Smooth muscle cell (in vitro differentiated cells): ENCODE results near the gene NHLRC4. TPM values are rescaled to one million over a fixed set of nuclear protein-coding genes. Genes with fewer than 3 reads are reported as not detected.

Experiments
- DNase-seq: peaks from one replicate; lab custom pipeline; 2025; ENCODE audit not compliant: unreplicated experiment; lab: John Stamatoyannopoulos, UW
- H2AFZ ChIP-seq: fragments of 200-600 bp; sonication (generic); 2 replicates; pipeline ENCODE4 v1.6.0; 2016; ENCODE audit warnings: antibody characterized with exemption, low read depth, mild to moderate bottlenecking
- H3F3A ChIP-seq: fragments of 200-600 bp; sonication (generic); 2 replicates; pipeline ENCODE4 v1.6.0; 2017; ENCODE audit warnings: antibody characterized with exemption, low read depth
- H3K27ac ChIP-seq: fragments of 200-600 bp; sonication (generic); 2 replicates; pipeline ENCODE4 v1.5.1; 2016; ENCODE audit warnings: low read depth, mild to moderate bottlenecking
- H3K27me3 ChIP-seq: fragments of 200-600 bp; sonication (generic); 2 replicates; pipeline ENCODE4 v1.6.1; 2016; ENCODE audit warnings: low read depth, mild to moderate bottlenecking
- H3K36me3 ChIP-seq: fragments of 200-600 bp; sonication (generic); 2 replicates; pipeline ENCODE4 v1.5.1; 2016; ENCODE audit warnings: low read depth
- H3K4me1 ChIP-seq: fragments of 200-600 bp; sonication (generic); 2 replicates; pipeline ENCODE4 v1.5.1; 2016; ENCODE audit warnings: low read depth
- H3K4me2 ChIP-seq: fragments of 200-600 bp; sonication (generic); 2 replicates; pipeline ENCODE4 v1.6.0; 2016; ENCODE audit warnings: mild to moderate bottlenecking
- H3K4me3 ChIP-seq: fragments of 200-600 bp; sonication (generic); 2 replicates; pipeline ENCODE4 v1.5.1; 2016; ENCODE audit warnings: mild to moderate bottlenecking
- H3K79me2 ChIP-seq: fragments of 200-600 bp; sonication (generic); 2 replicates; pipeline ENCODE4 v1.6.0; 2016; ENCODE audit warnings: low read depth, mild to moderate bottlenecking
- H3K9ac ChIP-seq: fragments of 200-600 bp; sonication (generic); 2 replicates; pipeline ENCODE4 v1.6.0; 2016; ENCODE audit warnings: low read depth
- H3K9me3 ChIP-seq: fragments of 200-600 bp; sonication (generic); replicated peaks from 2 replicates; pipeline ENCODE4 v1.5.1; 2016; ENCODE audit warnings: low read depth
- H4K20me1 ChIP-seq: fragments of 200-600 bp; sonication (generic); 2 replicates; pipeline ENCODE4 v1.6.0; 2016; ENCODE audit warnings: low read depth
- WGBS: methylation state at CpG from one replicate; pipeline ENCODE4 v1.1.7; 2016; ENCODE audit warnings: low lambda C conversion rate; 5-methylcytosine and 5-hydroxymethylcytosine counted together
- microRNA-seq: library from miRNA; unstranded; fragments of <30 nt; microRNA quantifications from one replicate; pipeline ENCODE4, GENCODE V29; 2016; ENCODE audit warnings: borderline number of aligned reads
- polyA plus RNA-seq: library from polyadenylated mRNA; unstranded; fragments of >200 nt; fragmentation: Nextera tagmentation; extraction: Ambion mirVana; gene quantifications from 2 replicates; pipeline ENCODE4 v1.2.1, GENCODE V29; 2016
- small RNA-seq: library from RNA; depleted of rRNA; stranded (forward); fragments of <200 nt; gene quantifications from one replicate; pipeline ENCODE3, GENCODE V24; 2014
- total RNA-seq: library from RNA; depleted of rRNA; stranded (reverse); fragments of >200 nt; gene quantifications from 2 replicates; pipeline ENCODE4 v1.2.3, GENCODE V29; 2014
- TF ChIP-seq, protein P1 (sequence below): fragments of 200-600 bp; sonication (generic); IDR thresholded peaks from 2 replicates; pipeline ENCODE4 v1.5.1; 2017; ENCODE audit warnings: borderline replicate concordance, mild to moderate bottlenecking, antibody characterized with exemption; ENCODE audit not compliant: insufficient read depth, poor library complexity, severe bottlenecking

NHLRC4 gene
- total and polyA plus RNA-seq, 2 experiments from 2014 or later: 0.18 to 0.85 TPM

DNA sequence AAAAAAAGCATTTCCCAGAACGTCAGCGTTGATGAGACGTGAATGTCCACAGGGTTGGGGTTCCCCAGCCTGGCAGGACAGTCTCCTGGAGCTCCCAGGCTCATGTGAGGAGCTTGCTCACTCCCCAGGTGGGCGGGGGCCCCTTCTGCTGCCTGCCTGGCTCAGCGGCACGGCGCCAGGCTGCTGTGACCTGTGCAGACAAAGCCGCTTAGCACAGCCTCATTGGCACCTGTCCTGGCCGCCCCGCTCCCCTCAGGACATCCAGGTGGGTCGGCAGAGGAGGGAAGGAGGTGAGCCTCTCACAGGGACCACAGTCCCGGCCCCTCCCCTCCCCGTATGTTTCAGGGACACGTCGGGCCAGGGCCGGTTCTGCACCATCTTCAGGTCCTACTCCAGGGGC is 51.0 kb downstream of the NHLRC4 start:
- H3K27me3 ChIP-seq: no peaks in the 10 kb centered on the region
- TF ChIP-seq, protein P1, sequence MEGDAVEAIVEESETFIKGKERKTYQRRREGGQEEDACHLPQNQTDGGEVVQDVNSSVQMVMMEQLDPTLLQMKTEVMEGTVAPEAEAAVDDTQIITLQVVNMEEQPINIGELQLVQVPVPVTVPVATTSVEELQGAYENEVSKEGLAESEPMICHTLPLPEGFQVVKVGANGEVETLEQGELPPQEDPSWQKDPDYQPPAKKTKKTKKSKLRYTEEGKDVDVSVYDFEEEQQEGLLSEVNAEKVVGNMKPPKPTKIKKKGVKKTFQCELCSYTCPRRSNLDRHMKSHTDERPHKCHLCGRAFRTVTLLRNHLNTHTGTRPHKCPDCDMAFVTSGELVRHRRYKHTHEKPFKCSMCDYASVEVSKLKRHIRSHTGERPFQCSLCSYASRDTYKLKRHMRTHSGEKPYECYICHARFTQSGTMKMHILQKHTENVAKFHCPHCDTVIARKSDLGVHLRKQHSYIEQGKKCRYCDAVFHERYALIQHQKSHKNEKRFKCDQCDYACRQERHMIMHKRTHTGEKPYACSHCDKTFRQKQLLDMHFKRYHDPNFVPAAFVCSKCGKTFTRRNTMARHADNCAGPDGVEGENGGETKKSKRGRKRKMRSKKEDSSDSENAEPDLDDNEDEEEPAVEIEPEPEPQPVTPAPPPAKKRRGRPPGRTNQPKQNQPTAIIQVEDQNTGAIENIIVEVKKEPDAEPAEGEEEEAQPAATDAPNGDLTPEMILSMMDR: no peak
- H3K79me2 ChIP-seq: peaks cover 3% of the 10 kb centered on the region
- no peak overlapping the region for H3K9ac ChIP-seq
- no peaks in the 10 kb centered on the region for H3F3A ChIP-seq
- no peaks in the 10 kb centered on the region for H3K9me3 ChIP-seq
- peaks cover 73% of the 10 kb centered on the region for H4K20me1 ChIP-seq
- H3K4me3 ChIP-seq: no peak overlapping the region
- H3K4me2 ChIP-seq: no peak overlapping the region
- H3K4me1 ChIP-seq: peaks cover 6% of the 10 kb centered on the region
- 94% methylated on average over 16 of the region's 16 CpGs for WGBS
- no peak overlapping the region for H3K27ac ChIP-seq
- DNase-seq: no peak
- no peak overlapping the region for H2AFZ ChIP-seq
- H3K36me3 ChIP-seq: no peaks in the 10 kb centered on the region

Small RNA genes lying within 50 kb of the gene (microRNA-seq; reads per million reads assigned to microRNA genes)
- not detected for gene MIR3176
- gene MIR5587: not detected

Small RNA genes lying within 50 kb of the gene (small RNA-seq; reads per million reads assigned to genes)
- gene MIR3176 (0.08 reads per million), gene MIR5587 (not detected), gene Z98883.1 (not detected)

Other genes starting within 250 kb of the NHLRC4 start
- 12.7 and 13.0 TPM in 2 replicates for gene AXIN1, start 214.3 kb upstream of the NHLRC4 start, total RNA-seq
- 15.0 and 15.2 TPM in 2 replicates for gene AXIN1, start 214.3 kb upstream of the NHLRC4 start, polyA plus RNA-seq
- 80.8 and 84.6 TPM in 2 replicates for gene MRPL28, start 196.5 kb upstream of the NHLRC4 start, total RNA-seq
- 155 and 160 TPM in 2 replicates for gene MRPL28, start 196.5 kb upstream of the NHLRC4 start, polyA plus RNA-seq
- gene PGAP6, start 185.0 kb upstream of the NHLRC4 start, total RNA-seq: 53.6 and 57.1 TPM in 2 replicates
- 80.0 and 99.9 TPM in 2 replicates for gene PGAP6, start 185.0 kb upstream of the NHLRC4 start, polyA plus RNA-seq
- 189 and 218 TPM in 2 replicates for gene NME4, start 169.8 kb upstream of the NHLRC4 start, total RNA-seq
- gene NME4, start 169.8 kb upstream of the NHLRC4 start, polyA plus RNA-seq: 421 and 523 TPM in 2 replicates
- gene DECR2, start 165.1 kb upstream of the NHLRC4 start, total RNA-seq: 7.3 and 18.2 TPM in 2 replicates
- gene DECR2, start 165.1 kb upstream of the NHLRC4 start, polyA plus RNA-seq: 15.4 and 21.2 TPM in 2 replicates
- gene RAB11FIP3, start 141.4 kb upstream of the NHLRC4 start, total RNA-seq: 9.0 and 19.5 TPM in 2 replicates
- gene RAB11FIP3, start 141.4 kb upstream of the NHLRC4 start, polyA plus RNA-seq: 20.4 and 25.7 TPM in 2 replicates
- 8.6 and 14.7 TPM in 2 replicates for gene CAPN15, start 39.3 kb upstream of the NHLRC4 start, total RNA-seq
- gene CAPN15, start 39.3 kb upstream of the NHLRC4 start, polyA plus RNA-seq: 18.7 and 23.6 TPM in 2 replicates
- gene PRR35, start 6.6 kb upstream of the NHLRC4 start, total RNA-seq: not detected in 2 replicates
- gene PRR35, start 6.6 kb upstream of the NHLRC4 start, polyA plus RNA-seq: not detected in 2 replicates
- gene PIGQ, start 3.0 kb downstream of the NHLRC4 start, total RNA-seq: 21.0 and 30.1 TPM in 2 replicates
- gene PIGQ, start 3.0 kb downstream of the NHLRC4 start, polyA plus RNA-seq: 45.7 and 51.0 TPM in 2 replicates
- gene RAB40C, start 23.1 kb downstream of the NHLRC4 start, total RNA-seq: 14.7 and 21.2 TPM in 2 replicates
- 27.0 and 28.3 TPM in 2 replicates for gene RAB40C, start 23.1 kb downstream of the NHLRC4 start, polyA plus RNA-seq
- gene WFIKKN1, start 64.0 kb downstream of the NHLRC4 start, total RNA-seq: 1.5 TPM in 1 of 2 replicates, not detected in the other
- 0.77 and 0.83 TPM in 2 replicates for gene WFIKKN1, start 64.0 kb downstream of the NHLRC4 start, polyA plus RNA-seq
- gene METTL26, start 69.3 kb downstream of the NHLRC4 start, total RNA-seq: 134 and 158 TPM in 2 replicates
- gene METTL26, start 69.3 kb downstream of the NHLRC4 start, polyA plus RNA-seq: 227 and 238 TPM in 2 replicates
- gene MCRIP2, start 74.8 kb downstream of the NHLRC4 start, total RNA-seq: 7.7 and 11.9 TPM in 2 replicates
- 34.7 and 45.8 TPM in 2 replicates for gene MCRIP2, start 74.8 kb downstream of the NHLRC4 start, polyA plus RNA-seq
- gene WDR90, start 82.4 kb downstream of the NHLRC4 start, total RNA-seq: 6.8 and 8.4 TPM in 2 replicates
- gene WDR90, start 82.4 kb downstream of the NHLRC4 start, polyA plus RNA-seq: 10.4 and 24.6 TPM in 2 replicates
- 41.4 and 44.5 TPM in 2 replicates for gene RHOT2, start 101.1 kb downstream of the NHLRC4 start, total RNA-seq
- gene RHOT2, start 101.1 kb downstream of the NHLRC4 start, polyA plus RNA-seq: 148 and 152 TPM in 2 replicates
- gene RHBDL1, start 108.7 kb downstream of the NHLRC4 start, total RNA-seq: 2.7 and 4.5 TPM in 2 replicates
- gene RHBDL1, start 108.7 kb downstream of the NHLRC4 start, polyA plus RNA-seq: 2.6 and 3.7 TPM in 2 replicates
- gene STUB1, start 113.4 kb downstream of the NHLRC4 start, total RNA-seq: 93.4 and 99.0 TPM in 2 replicates
- 196 and 212 TPM in 2 replicates for gene STUB1, start 113.4 kb downstream of the NHLRC4 start, polyA plus RNA-seq
- gene JMJD8, start 117.3 kb downstream of the NHLRC4 start, total RNA-seq: 42.9 and 47.9 TPM in 2 replicates
- 92.5 and 95.1 TPM in 2 replicates for gene JMJD8, start 117.3 kb downstream of the NHLRC4 start, polyA plus RNA-seq
- gene WDR24, start 123.4 kb downstream of the NHLRC4 start, total RNA-seq: 4.7 and 10.6 TPM in 2 replicates
- gene WDR24, start 123.4 kb downstream of the NHLRC4 start, polyA plus RNA-seq: 19.3 and 22.2 TPM in 2 replicates
- gene FBXL16, start 138.8 kb downstream of the NHLRC4 start, total RNA-seq: 0.76 TPM in 1 of 2 replicates, not detected in the other
- 0.17 TPM in 1 of 2 replicates, not detected in the other for gene FBXL16, start 138.8 kb downstream of the NHLRC4 start, polyA plus RNA-seq
- 30.6 and 39.6 TPM in 2 replicates for gene METRN, start 148.1 kb downstream of the NHLRC4 start, total RNA-seq
- 170 and 193 TPM in 2 replicates for gene METRN, start 148.1 kb downstream of the NHLRC4 start, polyA plus RNA-seq
- 11.9 and 15.6 TPM in 2 replicates for gene ANTKMT, start 154.1 kb downstream of the NHLRC4 start, total RNA-seq
- 39.8 and 40.9 TPM in 2 replicates for gene ANTKMT, start 154.1 kb downstream of the NHLRC4 start, polyA plus RNA-seq
- gene CCDC78, start 159.4 kb downstream of the NHLRC4 start, total RNA-seq: 2.8 TPM in 1 of 2 replicates, not detected in the other
- gene CCDC78, start 159.4 kb downstream of the NHLRC4 start, polyA plus RNA-seq: 3.4 and 4.7 TPM in 2 replicates
- 3.2 and 15.4 TPM in 2 replicates for gene HAGHL, start 160.1 kb downstream of the NHLRC4 start, total RNA-seq
- 23.1 and 24.6 TPM in 2 replicates for gene HAGHL, start 160.1 kb downstream of the NHLRC4 start, polyA plus RNA-seq
- 19.7 and 33.5 TPM in 2 replicates for gene CIAO3, start 174.0 kb downstream of the NHLRC4 start, total RNA-seq
- gene CIAO3, start 174.0 kb downstream of the NHLRC4 start, polyA plus RNA-seq: 35.6 and 39.6 TPM in 2 replicates
- gene MSLN, start 193.7 kb downstream of the NHLRC4 start, total RNA-seq: 0.18 and 3.7 TPM in 2 replicates
- 0.26 and 1.2 TPM in 2 replicates for gene MSLN, start 193.7 kb downstream of the NHLRC4 start, polyA plus RNA-seq
- 7.8 and 20.8 TPM in 2 replicates for gene RPUSD1, start 221.4 kb downstream of the NHLRC4 start, total RNA-seq
- 20.8 and 27.4 TPM in 2 replicates for gene RPUSD1, start 221.4 kb downstream of the NHLRC4 start, polyA plus RNA-seq
- 11.4 and 27.2 TPM in 2 replicates for gene CHTF18, start 221.6 kb downstream of the NHLRC4 start, total RNA-seq
- gene CHTF18, start 221.6 kb downstream of the NHLRC4 start, polyA plus RNA-seq: 33.2 and 39.8 TPM in 2 replicates
- gene GNG13, start 233.7 kb downstream of the NHLRC4 start, total RNA-seq: not detected in 2 replicates
- gene GNG13, start 233.7 kb downstream of the NHLRC4 start, polyA plus RNA-seq: not detected in 2 replicates